NCI-H2196 (cell line): ENCODE data around the gene ACOT7.

ENCODE experiments used
- DNase-seq: peaks from one replicate; lab custom pipeline; 2025; ENCODE audit not compliant: unreplicated experiment; lab: John Stamatoyannopoulos, UW

The ACOT7 gene

DNA sequence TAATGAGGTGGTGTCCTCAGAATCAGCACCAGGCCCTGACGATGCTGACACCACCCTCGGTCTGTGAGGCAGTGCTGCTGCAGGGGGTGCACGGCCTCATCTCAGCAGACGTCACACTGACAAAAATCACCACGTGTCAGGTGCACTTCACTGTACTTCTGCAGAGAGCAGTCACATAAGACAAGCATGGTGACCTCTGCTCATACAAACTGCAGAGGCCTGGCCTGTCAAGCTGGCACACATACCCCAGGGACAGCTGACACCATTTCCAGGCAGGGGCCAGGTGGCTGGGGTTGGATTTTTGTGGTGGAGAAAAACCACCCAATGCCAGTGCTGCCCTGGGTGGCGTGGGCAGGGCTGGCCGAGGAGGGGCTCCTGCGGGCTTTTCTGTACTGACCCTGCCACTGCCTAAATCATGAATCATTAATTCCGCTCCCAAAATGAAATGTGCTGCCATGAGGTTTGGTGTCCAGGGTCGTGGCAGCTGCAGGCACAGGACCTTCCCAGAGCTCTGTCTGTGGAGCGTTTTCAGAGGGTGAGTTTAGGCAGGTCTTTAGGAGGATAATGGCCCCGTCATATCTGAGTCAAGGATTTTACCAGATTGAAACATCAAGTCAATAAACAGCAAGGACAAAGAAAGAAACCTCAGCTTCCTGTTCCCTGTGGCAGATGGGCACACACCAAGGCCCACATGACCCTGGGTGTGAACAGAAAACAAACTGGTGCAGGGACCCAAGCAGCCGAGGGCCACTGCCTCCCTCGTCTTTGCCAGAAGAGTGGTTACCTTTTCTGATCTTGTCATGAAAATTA is 99.3 kb downstream of the ACOT7 start:
- no peak for DNase-seq

DNA sequence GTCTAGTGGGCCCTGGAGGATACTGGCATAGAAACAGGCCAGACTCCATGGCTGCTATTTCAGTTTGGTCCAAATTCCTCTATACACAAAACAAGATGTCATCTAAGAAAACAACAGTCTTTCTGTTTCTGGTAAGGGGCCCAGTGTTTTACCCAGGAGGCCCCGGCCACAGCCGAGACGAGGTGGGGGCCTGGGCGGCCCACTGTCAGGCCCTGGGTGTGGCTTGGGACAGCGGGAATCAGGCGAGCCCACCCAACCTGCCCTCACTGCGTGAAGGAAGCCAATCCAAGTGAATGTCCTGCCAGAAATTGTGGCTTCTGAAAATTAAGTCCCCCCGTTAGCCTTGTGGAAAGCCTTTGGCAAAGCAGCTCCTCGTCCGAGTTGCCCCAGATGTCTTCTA is 101.5 kb downstream of the ACOT7 start:
- DNase-seq: no peak

DNA sequence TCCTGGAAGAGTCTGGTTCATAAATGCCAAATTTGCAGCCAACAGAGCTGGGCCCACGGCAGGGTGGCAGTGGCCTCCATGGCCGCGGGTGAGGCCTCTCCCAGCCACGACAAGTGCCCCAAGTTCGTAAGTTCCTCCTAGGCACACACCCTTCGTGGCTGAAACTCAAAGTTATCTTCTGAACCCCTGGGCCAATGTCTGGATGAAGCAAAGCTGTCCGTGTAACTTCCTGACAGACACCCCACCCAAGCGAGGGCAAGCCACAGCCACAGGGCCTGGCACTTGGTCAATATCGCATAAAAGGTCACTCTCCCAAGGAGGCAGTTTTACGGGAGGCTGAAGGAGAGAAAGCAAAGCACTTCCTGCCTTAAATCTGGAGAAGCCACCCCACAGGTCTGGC is 104.9 kb downstream of the ACOT7 start:
- no peak for DNase-seq

DNA sequence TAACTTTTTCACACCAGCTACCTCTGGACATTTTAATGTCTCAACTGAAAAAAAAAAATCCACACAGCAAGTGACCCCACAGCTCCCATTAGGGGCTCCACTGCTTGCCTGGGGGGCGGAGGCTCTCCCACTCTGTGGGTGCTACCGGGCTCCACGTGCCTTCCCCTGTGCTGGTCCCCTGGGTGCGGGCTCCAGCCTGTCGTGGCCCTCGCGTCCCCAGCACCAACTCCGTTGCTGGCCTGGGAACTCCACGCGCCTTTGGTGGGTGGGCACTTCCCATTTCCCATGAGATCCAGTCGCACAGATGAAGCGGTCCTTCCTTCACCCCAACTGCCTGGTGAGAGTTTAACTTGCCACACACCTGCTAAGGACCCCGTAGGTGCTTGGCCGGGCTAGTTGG is 105.5 kb downstream of the ACOT7 start:
- DNase-seq: no peak

DNA sequence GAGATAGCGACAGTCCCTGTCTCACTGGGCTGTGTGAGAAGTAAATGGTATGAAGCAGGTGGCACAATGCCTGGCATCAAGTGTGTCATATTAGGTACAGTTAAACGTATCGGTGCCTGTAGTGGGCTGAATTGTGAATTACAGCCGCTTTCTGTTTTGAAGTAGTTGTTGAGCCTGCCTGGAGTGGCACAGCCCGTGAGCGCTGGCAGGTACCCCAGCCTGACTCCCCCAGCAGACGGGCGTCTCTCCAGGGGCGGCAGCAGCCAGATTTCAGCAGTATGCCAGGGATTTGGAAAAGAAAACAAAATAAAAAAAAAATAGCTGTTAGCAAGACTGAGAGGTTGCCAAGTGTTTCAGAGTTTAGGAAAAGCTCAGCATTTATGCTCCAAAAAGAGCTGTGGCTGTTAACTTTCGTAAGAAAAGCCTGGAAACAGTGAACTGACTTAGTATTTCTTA is 106.1 kb downstream of the ACOT7 start:
- no peak for DNase-seq

DNA sequence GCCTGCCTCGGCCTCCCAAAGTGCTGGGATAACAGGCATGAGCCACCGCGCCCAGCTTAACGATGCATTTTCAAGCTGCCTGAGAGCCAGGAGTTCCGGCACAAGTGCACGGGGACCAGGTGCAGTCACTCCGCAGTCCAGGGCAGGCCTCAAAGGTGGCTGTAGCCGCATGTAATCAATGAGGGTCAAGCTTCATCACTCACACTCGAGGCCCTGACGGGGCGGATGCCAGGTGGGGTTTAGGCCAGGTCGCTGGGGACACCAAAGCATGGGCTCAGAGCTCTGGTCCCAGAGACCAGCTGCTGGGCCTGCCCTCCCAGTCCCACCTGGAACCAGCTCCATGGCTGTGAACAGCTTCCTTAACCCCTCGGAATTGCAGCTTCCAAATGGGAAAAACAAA is 106.5 kb downstream of the ACOT7 start:
- DNase-seq: no peak

DNA sequence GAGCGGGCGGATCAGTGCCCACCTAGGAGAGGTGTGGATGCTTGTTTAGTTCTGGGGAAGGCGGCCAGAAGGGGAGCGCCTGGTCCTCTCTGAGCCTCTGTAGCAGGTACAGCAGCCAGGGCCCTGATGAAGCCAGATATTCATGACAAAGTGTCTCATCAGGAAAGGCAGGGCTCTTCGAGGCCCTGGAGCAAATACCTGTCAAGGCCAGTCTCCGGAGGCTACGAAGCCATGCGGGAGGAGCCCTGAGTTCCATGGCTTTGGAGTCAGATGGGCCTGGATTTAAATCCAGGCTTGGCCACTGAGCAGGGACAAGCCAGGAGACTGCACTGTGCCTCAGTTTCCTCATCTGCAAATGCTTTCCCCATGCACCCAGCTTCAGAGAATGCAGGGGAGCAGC is 107.3 kb downstream of the ACOT7 start:
- DNase-seq: no peak

DNA sequence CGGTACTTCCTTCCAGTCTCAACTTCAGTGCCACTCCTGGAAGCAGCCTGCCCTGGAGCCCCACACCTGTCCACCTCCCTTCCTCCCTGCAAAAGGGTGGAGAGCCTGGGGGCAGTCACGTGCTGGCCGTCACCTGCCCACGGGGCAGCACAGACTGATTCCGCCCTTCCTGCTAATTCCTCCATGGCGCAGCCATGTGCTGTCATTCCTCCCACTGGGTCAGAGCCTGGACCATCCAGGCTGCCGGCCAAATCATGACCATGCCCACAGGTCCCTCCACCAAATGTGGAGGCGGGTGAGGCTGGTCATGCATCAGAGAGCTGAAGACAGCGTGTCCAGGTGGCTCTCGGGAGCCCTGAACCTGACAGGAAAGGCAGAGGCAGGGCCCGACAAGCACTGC is 108.2 kb downstream of the ACOT7 start:
- DNase-seq: no peak

DNA sequence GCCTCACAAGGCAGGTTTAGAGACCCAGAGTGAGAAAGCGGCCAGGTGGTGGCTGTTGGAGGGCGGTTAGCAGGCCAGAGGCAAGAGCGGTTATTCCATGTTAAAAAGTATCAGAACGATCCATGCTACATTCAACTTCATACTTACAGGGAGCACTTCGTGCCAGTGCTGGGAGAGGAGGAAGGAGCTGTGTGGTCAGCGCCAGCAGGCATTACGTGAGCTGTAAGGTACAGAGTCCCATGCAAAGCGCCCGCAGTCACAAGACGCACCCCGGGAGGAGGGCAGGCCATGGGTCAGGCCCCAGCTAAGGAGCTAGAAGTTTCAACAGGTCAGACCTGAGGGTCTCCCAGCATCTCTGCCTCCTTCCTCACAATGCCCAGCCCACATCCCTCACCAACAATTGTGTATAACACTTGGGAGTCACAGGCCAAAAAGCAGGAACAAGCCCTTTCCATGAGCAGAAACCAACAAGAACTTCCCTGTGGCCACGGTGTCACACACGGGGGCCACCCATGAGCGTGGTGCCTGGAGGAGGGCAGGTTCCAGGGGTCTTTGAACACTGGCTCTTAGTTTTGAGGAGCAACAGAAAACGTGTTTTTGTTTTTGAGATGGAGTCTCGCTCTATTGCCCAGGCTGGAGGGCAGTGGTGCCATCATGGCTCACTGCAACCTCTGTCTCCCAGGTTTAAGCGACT is 110.8 kb downstream of the ACOT7 start:
- DNase-seq: no peak

DNA sequence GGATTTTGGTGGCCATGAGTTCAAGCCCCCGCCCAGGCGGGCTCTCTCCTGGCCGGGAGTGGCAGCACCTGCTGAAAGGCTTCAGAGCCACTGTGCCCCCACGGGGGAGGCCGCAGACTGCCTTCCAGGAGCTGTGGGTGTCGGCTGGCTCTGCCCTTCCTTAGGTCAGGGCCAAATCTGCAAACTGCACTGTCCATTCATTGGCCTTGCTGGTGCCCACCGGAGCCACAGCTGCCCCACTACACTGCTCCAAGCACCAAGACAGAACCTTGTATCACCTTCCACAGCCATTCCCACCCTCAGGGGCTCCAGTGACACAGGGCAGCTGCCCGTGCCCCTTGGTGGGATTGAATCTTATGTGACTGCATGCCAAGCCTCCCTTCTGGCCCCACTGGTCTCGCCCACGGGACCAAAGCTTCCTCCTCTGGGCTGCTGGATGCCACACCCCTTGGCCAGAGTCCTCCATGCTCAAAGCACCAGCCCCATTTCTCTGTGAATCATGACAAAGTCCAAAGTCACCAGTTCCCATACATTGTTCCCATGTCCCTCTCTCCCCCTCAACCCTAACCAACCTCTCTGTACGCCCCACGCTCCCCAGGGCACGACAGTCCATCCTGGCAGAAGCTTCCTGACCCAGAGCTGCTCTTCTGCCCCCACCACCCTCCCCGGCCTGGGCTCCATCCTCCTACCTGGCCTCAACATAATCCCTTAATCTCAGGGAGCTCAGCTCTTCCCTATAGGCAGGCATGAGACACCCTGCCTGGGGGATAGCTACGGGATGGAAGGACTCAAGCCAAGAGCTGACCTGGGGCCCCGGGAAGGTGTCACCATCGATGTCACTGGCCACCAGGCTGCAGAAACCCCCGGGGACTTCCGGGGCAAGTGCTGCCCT is 111.8 kb downstream of the ACOT7 start:
- no peak for DNase-seq

DNA sequence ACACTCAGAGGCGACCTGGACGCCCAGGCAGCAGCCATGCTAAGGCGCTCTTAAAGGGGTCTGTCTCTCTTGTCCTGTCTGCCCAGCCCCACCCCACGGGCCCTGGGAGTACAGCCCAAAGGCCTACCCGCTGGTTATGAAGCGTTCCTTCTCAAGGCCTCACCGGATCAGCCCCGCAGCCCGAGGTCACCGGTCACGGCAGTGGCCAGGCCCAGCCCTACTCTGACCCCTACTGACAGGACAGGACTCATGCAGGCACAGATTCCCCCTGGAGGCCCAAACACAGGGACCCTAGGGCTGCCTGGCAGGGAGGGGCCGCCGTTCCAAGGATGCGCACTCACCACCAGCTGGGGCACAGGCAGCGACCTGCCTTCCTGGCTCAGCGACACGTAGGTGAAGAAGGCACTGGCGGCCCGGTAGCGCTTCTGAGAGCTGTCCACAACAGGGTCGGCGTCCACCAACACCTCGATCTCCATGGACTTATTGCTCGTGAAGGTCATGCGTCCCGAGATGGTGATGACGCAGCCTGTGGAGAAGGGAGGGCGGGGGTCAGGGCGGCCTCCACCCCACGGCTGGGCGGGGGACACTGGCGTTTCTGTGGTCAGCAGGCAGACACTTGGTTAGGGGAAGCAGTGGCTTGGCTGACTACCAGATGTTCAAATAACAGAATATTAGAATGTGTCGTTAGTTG is 112.7 kb downstream of the ACOT7 start:
- DNase-seq: peak; percentile 4

DNA sequence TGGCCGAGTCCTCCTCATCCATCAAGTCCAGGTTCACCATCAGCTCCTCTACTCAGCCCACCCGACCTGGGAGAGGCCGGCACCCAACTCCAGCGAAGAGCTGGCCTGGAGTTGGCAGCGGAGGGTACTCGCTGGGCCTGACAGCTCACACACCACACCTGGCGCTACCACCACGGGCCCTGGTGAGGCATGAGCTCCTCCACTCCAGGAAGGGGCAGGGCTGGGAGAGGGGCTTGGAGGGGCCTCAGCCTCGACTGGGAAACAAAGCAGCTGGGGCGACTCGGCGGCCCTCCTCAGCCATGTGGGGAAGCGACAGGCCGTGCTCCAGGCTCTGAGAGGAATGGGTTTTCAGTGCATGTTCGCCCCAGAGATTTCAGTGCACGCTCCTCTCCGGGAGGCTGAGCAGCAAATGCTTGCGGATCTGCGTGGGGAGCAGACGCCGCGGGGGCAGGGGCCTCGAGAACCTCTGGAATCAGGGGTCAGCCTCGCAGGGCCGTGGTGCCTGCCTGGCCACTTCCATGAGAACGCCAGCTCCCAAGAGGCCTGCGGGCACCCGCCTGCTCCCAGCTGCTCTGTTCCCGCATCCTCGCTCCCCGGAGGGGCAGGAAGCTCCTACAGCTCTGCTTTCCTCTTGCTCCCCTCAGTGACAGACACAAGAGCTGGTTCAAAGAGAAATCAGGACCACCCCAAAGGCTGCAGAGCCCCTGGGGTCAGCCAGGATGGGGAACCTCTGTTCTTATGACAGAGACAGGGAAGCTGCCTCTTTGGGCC is 113.8 kb downstream of the ACOT7 start:
- no peak for DNase-seq

DNA sequence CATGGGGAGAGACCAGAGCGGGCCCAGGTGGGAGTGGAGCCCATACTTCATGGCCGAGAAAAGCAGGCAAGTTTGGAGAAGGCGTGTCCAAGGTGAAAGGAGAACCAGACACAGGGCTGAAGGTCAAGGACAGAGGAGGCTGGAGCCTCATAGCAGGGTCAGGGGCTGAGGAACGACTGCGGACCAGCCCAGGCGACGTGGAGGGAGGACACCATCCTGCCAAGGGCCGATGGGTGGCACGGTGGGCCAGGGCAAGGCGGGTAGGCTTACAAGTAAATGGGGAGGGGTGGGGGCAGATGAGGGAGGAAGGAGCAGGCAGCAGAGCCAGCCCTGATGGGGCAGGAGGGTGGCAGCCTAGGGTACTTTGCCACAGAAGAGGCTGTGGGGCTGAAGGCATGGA is 114.5 kb downstream of the ACOT7 start:
- no peak for DNase-seq

DNA sequence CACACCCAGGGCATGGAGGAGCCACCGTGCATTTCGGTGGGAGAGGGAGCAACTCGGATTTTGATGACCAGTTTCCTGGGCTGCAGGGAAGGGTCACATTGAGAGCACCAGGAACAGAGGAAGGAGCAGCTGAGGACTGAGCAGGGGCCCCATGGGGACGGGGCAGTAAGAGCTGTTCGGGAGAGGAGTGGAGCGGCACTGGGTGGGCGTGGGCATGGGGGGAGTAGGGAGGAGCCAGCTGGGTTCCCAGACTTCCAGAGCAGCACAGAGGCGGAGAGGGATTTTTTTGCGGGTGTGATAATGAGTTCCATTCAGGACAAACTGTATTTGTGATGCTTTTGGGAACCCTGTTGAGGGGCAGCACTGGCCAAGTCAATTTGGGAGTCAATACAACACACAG is 115.3 kb downstream of the ACOT7 start:
- DNase-seq: no peak

DNA sequence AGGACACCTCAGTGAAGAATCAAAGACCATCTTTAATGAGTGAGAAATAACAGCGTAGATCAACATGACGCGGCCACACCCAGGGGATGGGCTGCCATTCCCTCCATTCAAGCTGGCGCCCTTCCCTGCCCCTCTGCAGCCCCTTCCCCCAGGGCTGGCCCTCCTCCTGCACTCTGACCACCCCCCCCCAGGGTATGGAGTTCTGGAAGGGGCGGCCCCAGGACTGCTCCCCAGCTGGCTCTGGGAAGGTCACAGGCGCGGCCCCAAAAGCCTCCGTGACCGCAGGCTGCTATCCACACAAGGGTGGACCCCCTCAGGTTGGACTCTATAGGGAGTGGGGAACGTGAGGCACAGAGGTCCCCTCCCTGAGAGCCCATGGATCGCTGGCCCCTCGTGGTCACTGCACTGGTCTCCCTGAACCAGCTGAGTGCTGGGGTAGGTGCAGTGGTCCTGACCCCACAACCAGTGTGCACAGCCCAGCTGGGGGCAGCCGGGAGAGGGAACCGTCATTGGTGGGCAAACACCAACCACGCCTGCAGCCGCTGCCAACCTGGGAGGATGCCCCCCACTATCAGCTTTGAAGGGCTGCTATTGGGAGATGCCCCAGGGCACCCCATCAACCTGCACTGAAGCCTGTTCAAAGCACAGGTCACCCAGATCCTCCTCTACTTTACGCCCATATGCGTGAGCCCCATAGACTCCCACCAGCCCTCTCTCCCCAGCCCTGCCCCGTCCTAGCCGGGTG is 116.6 kb downstream of the ACOT7 start:
- no peak for DNase-seq

DNA sequence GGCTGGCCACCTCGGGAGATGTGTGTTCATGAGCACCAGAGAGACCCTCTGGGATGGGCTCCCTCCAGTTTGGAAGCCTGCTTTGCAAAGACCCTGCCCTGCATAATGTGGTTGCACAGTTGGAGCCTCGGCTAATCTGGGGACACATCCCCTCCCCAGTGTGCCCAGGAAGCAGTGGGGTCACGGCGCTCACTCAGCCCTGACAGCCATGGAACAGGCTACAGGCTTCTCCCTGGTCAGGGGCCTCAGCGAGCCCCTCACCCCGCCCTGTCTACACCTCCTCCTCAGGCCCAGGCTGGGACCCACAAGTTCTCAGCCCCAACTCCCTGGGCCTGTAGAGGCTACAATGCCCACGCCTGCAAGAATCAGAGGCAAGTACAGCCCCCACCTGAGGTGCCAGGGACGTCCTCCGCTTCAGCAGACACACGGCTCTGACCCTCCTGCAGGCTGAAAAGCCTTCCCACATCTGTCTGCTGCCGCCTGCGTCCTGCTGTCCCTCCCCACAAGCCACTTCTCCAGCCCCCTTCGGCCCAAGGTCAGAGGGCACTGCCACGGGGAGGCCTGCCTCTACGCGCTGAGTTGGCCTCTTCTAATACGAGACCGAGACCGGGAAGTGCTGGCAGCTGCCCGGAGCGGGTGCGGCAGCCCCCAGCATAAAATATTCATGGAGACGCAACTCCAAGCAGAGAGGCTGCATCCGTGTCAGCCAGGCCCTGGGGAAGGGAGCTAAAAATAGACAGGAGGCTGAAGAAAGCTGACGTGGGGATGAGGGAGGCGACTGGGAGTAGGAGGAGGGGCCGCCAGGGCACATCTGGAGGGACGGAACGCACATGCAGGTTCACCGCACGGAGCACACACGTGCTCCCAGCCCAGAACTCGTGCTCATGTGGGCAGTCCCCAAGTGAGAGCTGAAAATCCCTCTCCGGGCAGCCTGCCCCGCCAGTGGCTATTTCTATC is 117.5 kb downstream of the ACOT7 start:
- DNase-seq: no peak

DNA sequence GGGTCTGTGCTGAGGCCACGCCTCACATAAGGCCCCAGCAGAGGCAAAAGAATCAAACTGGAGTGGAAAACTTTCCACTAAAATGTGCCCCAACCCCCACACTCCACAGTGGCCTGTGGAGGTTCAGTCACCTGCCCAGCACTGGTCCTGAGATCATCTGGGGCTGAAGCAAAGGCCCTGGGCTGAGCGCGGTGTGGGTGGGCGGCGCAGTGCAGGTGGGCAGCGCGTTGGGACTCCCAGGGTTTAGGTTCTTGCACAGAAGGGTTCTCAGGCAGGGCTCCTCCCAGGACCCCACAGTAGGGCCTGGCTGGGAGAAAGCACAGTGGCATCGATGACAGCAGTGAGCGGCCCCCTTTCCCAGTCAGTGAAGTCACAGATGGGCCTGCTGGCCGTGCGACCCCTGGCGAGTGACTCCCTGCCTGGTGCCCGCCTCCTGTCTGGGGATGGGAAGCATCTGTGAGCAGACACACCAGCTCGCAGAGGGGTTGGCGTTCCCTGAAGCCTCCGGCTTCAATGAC is 118.9 kb downstream of the ACOT7 start:
- no peak for DNase-seq

DNA sequence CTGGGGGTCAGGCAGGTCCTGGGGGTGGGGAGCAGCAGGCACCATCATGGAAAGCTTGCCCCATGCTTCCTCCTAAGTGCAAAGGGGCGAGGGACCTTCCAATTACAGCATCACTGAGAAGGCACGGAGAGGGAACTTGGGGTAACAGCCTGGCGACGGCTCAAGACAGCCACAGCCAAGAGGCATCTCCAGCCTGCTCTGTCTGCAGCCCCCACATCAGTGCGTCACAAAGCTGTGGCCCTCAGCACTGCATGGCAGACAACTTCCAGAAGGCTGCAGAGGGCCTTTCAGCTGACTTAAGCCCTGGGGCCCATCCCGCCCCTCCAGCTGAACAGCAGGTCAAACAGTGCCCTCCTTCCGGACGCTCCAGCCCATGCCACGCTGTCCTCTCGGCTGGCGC is 119.5 kb downstream of the ACOT7 start:
- no peak for DNase-seq
